Upper lobe of left lung (tissue), 4 donors: ENCODE data around the gene MYOM1.

Experiments
- POLR2A ChIP-seq, 4 donors: fragments of 450-650 bp; IDR thresholded peaks; one replicate each; pipeline ENCODE4 v1.5.1; 2016 to 2017; ENCODE audit warnings: antibody characterized with exemption in 4 of 4, mild to moderate bottlenecking in 2 of 4
- TF ChIP-seq, protein P1 (sequence below), 6 experiments: fragments of 450-650 bp in 4 of 6; fragments of 200-600 bp in 2 of 6; sonication (generic) in 2 of 6; IDR thresholded peaks; one replicate each; pipeline ENCODE4 v1.5.1; 2016 to 2019; ENCODE audit warnings: antibody characterized with exemption in 6 of 6

DNA sequence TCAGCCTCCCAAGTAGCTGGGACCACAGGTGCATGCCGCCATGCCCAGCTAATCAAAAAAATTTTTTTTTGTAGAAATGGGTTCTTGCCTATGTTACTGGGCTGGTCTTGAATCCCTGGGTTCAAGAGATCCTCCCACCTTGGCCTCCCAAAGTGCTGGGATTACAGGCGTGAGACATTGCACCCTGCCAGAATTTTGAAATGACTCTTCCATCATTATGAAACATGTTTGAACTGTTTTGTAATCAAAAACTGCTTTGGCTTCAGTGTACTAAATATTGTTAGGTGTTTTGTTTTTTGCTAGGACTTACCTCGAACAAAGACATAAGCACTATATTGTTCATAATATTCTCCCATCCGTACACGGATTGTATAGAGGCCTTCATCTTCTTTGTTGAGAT, 55.8 kb downstream of the MYOM1 start:
- TF ChIP-seq, protein P1, sequence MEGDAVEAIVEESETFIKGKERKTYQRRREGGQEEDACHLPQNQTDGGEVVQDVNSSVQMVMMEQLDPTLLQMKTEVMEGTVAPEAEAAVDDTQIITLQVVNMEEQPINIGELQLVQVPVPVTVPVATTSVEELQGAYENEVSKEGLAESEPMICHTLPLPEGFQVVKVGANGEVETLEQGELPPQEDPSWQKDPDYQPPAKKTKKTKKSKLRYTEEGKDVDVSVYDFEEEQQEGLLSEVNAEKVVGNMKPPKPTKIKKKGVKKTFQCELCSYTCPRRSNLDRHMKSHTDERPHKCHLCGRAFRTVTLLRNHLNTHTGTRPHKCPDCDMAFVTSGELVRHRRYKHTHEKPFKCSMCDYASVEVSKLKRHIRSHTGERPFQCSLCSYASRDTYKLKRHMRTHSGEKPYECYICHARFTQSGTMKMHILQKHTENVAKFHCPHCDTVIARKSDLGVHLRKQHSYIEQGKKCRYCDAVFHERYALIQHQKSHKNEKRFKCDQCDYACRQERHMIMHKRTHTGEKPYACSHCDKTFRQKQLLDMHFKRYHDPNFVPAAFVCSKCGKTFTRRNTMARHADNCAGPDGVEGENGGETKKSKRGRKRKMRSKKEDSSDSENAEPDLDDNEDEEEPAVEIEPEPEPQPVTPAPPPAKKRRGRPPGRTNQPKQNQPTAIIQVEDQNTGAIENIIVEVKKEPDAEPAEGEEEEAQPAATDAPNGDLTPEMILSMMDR (IDR thresholded peaks at IDR 0.05) = no peak
- no peak for TF ChIP-seq POLR2A (IDR thresholded peaks at IDR 0.05)
